GM18499 (cell line): Measurements from ENCODE around the gene ERCC6L2.

Experiments used
- ATAC-seq: cut with Tn5 transposase; IDR thresholded peaks from one replicate; pipeline ENCODE4 v1.9.1; 2021; ENCODE audit warnings: moderate number of reproducible peaks; ENCODE audit not compliant: insufficient read depth, unreplicated experiment

The ERCC6L2 gene

GRCh38 chr9:95864852-95865580 lies 10.5 kb upstream of the ERCC6L2 start:
- no peak for ATAC-seq

- no peak for ATAC-seq
Observed at GRCh38 chr9:95870352-95870751, 5.1 kb upstream of the ERCC6L2 start.

GRCh38 chr9:95870906-95871305 lies 4.6 kb upstream of the ERCC6L2 start:
- ATAC-seq: no peak

- ATAC-seq: no peak
Observed at GRCh38 chr9:95874303-95874988, 1.0 kb upstream of the ERCC6L2 start.

- no peak for ATAC-seq
Observed at GRCh38 chr9:95874989-95875304, 544 bp upstream of the ERCC6L2 start.

GRCh38 chr9:95876138-95876444 lies 600 bp downstream of the ERCC6L2 start:
- no peak for ATAC-seq

GRCh38 chr9:95876595-95876994 lies 1.1 kb downstream of the ERCC6L2 start:
- ATAC-seq: no peak

- ATAC-seq: no peak
Observed at GRCh38 chr9:95877984-95878383, 2.5 kb downstream of the ERCC6L2 start.

- ATAC-seq: no peak
Observed at GRCh38 chr9:95879591-95879990, 4.1 kb downstream of the ERCC6L2 start.

GRCh38 chr9:95880021-95880690 lies 4.7 kb downstream of the ERCC6L2 start:
- no peak for ATAC-seq

GRCh38 chr9:95887926-95888497 lies 12.5 kb downstream of the ERCC6L2 start:
- ATAC-seq: no peak

GRCh38 chr9:95890594-95890993 lies 15.1 kb downstream of the ERCC6L2 start:
- no peak for ATAC-seq

GRCh38 chr9:95891067-95891671 lies 15.7 kb downstream of the ERCC6L2 start:
- ATAC-seq: no peak

GRCh38 chr9:95892690-95893089 lies 17.2 kb downstream of the ERCC6L2 start:
- no peak for ATAC-seq

- ATAC-seq: no peak
Observed at GRCh38 chr9:95896580-95896979, 21.1 kb downstream of the ERCC6L2 start.

GRCh38 chr9:95901506-95901905 lies 26.0 kb downstream of the ERCC6L2 start:
- no peak for ATAC-seq

GRCh38 chr9:95903398-95903797 lies 27.9 kb downstream of the ERCC6L2 start:
- no peak for ATAC-seq

- no peak for ATAC-seq
Observed at GRCh38 chr9:95907794-95908193, 32.3 kb downstream of the ERCC6L2 start.

- no peak for ATAC-seq
Observed at GRCh38 chr9:95910023-95910707, 34.7 kb downstream of the ERCC6L2 start.

- ATAC-seq: no peak
Observed at GRCh38 chr9:95910770-95911340, 35.4 kb downstream of the ERCC6L2 start.
